Right cardiac atrium (tissue), 5 donors: ENCODE data around the gene ZC3H12D. TPM values are rescaled to one million over a fixed set of nuclear protein-coding genes. Genes with fewer than 3 reads are reported as not detected.

Experiments
- ATAC-seq, 2 donors: fragments of 200-7000 bp; cut with Tn5 transposase; one replicate each; pipeline versions ENCODE4 v1.8.0 to v1.9.1; 2020; ENCODE audit warnings: moderate library complexity in 2 of 2, mild to moderate bottlenecking in 1 of 2
- DNase-seq, 3 donors: peaks; one replicate each; pipeline ENCODE4 v3.0.0-alpha.2; 2020
- H3K27ac ChIP-seq: one replicate; pipeline ENCODE4 v1.5.1; 2013; ENCODE audit warnings: mild to moderate bottlenecking, low read length, control low read depth, moderate library complexity
- H3K27me3 ChIP-seq: one replicate; pipeline ENCODE4 v1.6.1; 2013; ENCODE audit not compliant: control insufficient read depth, insufficient read depth
- H3K4me1 ChIP-seq: one replicate; pipeline ENCODE4 v1.6.1; 2013; ENCODE audit warnings: low read length; ENCODE audit not compliant: control insufficient read depth, insufficient read depth
- H3K4me3 ChIP-seq: one replicate; pipeline ENCODE4 v1.5.1; 2013; ENCODE audit warnings: low read length, control low read depth
- H3K9me3 ChIP-seq: one replicate; pipeline ENCODE4 v1.6.1; 2013; ENCODE audit warnings: low read length; ENCODE audit not compliant: control insufficient read depth
- WGBS: extraction: QIAGEN DNeasy Blood & Tissue Kit; methylation state at CpG from one replicate; pipeline ENCODE4 v1.1.7; 2013; 5-methylcytosine and 5-hydroxymethylcytosine counted together
- intact Hi-C, 4 donors: fragments of 100-400 bp; cut with DNase I; formaldehyde crosslinking; loops; one replicate each; pipeline versions ENCODE4 v1.11.0 to v1.14.0; 2022 to 2023
- polyA plus RNA-seq: library from polyadenylated mRNA; stranded (reverse); fragments of 200-250 nt; gene quantifications from one replicate; pipeline ENCODE4 v1.2.3, GENCODE V29; 2013
- total RNA-seq, 4 donors: library from RNA; stranded (reverse); fragmentation: NEBNext Ultra II Directional; extraction: Animal tissue kit (Norgen Biotek cat#: 25700); gene quantifications; one replicate each; pipeline ENCODE4 v1.2.1, GENCODE V29; 2021
- donor health status: healthy with polysubstance abuse.
- donor health status: DM: no; HTN: yes; CAD: no.
- donor health status: DM: no; HTN: no; CAD: no.
- donor health status: DM: no; HTN: yes; CAD: no; lungs with severe emphysema.
- donor health status: DM: yes; HTN: yes; CAD: no.

ZC3H12D gene
- total and polyA plus RNA-seq, 5 donors: 0.34 to 1.1 (median 0.56) TPM

GRCh38 chr6:149397384-149397783 is 87.4 kb downstream of the ZC3H12D start:
- 98% methylated on average over 6 of the region's 6 CpGs for WGBS
- no peak for ATAC-seq
- Histone ChIP-seq H3K9me3 (no peaks in the 10 kb centered on the region), H3K27ac (no peak overlapping the region), H3K4me3 (no peak overlapping the region), H3K27me3 (no peaks in the 10 kb centered on the region), H3K4me1 (no peaks in the 10 kb centered on the region)
- no peak for DNase-seq
- intact Hi-C loops: no loop called here

Other genes starting within 250 kb of the ZC3H12D start
- 10 to 100 TPM; 62.7 to 73.9 (median 66.5) TPM for gene TAB2, start 167.3 kb downstream of the ZC3H12D start, total RNA-seq
- 27.8 TPM for gene TAB2, start 167.3 kb downstream of the ZC3H12D start, polyA plus RNA-seq
- under 1 TPM; 0.51 to 0.78 (median 0.62) TPM for gene SUMO4, start 84.8 kb downstream of the ZC3H12D start, total RNA-seq
- gene SUMO4, start 84.8 kb downstream of the ZC3H12D start, polyA plus RNA-seq: 0.32 TPM
- 10 to 100 TPM; 20.1 to 23.6 (median 21.3) TPM for gene PPIL4, start 61.0 kb upstream of the ZC3H12D start, total RNA-seq
- 19.8 TPM for gene PPIL4, start 61.0 kb upstream of the ZC3H12D start, polyA plus RNA-seq
- 10 to 100 TPM; 48.3 to 61.8 (median 54.8) TPM for gene GINM1, start 81.4 kb upstream of the ZC3H12D start, total RNA-seq
- gene GINM1, start 81.4 kb upstream of the ZC3H12D start, polyA plus RNA-seq: 40.1 TPM
- 10 to 100 TPM in 3 of 4 donors, 1 to 10 TPM in 1; 9.9 to 13.4 (median 13.1) TPM for gene KATNA1, start 163.7 kb upstream of the ZC3H12D start, total RNA-seq
- 10.3 TPM for gene KATNA1, start 163.7 kb upstream of the ZC3H12D start, polyA plus RNA-seq
- gene LATS1, start 233.1 kb upstream of the ZC3H12D start, total RNA-seq: 10 to 100 TPM; 13.5 to 19.0 (median 14.5) TPM
- 4.8 TPM for gene LATS1, start 233.1 kb upstream of the ZC3H12D start, polyA plus RNA-seq